Stimulated activated CD4-positive, alpha-beta T cell treated with anti-CD3 and anti-CD28 coated beads, TNF-alpha, amount 100 ng/mL, for 4 hours (primary cell): ENCODE measurements around the gene CYSRT1.
"Not testable (repeated sequence)": the region's sequence is repeated elsewhere in the genome, so short reads cannot be mapped to it uniquely, and the experiment has no call there.

ENCODE experiments used
- DNase-seq, 3 experiments: peaks; one replicate each; pipeline ENCODE4 v3.0.0-alpha.2; 2020; ENCODE audit warnings: low read depth in 3 of 3

CYSRT1 gene

GRCh38 chr9:137236936-137237421 lies 12.0 kb downstream of the CYSRT1 start:
- no peak for DNase-seq

- no peak for DNase-seq
Measured at GRCh38 chr9:137237759-137238726, 13.1 kb downstream of the CYSRT1 start.

GRCh38 chr9:137239541-137240200 lies 14.7 kb downstream of the CYSRT1 start:
- DNase-seq = not testable (repeated sequence)

GRCh38 chr9:137240318-137240840 lies 15.4 kb downstream of the CYSRT1 start:
- DNase-seq = peak in 2 of 3 experiments; percentile 51 to 66

- peak; percentile 86 to 96 (median 95) for DNase-seq
Measured at GRCh38 chr9:137240841-137241489, 16.0 kb downstream of the CYSRT1 start, which contains the start of gene TUBB4B. Gene TUBB4B (plus strand): TSS chr9:137241287. CDS start chr9:137241361, 74 bp downstream.

GRCh38 chr9:137241490-137242268 lies 16.7 kb downstream of the CYSRT1 start:
- DNase-seq = peak; percentile 57 to 65 (median 60)

- DNase-seq = no peak
Measured at GRCh38 chr9:137242269-137243203, 17.6 kb downstream of the CYSRT1 start.

- not testable (repeated sequence) for DNase-seq
Measured at GRCh38 chr9:137243266-137243625, 18.3 kb downstream of the CYSRT1 start.

GRCh38 chr9:137243626-137244485 lies 18.9 kb downstream of the CYSRT1 start:
- no peak for DNase-seq

- no peak for DNase-seq
Measured at GRCh38 chr9:137244486-137245449, 19.8 kb downstream of the CYSRT1 start.

- no peak for DNase-seq
Measured at GRCh38 chr9:137245450-137246421, 20.8 kb downstream of the CYSRT1 start.

GRCh38 chr9:137247135-137247915 lies 22.4 kb downstream of the CYSRT1 start:
- no peak for DNase-seq

GRCh38 chr9:137247916-137248175 lies 22.9 kb downstream of the CYSRT1 start:
- no peak for DNase-seq

GRCh38 chr9:137250329-137251193 lies 25.6 kb downstream of the CYSRT1 start:
- no peak for DNase-seq

- no peak for DNase-seq
Measured at GRCh38 chr9:137251194-137251461, 26.2 kb downstream of the CYSRT1 start, which contains the start of gene STPG3. Gene STPG3 (plus strand): TSS chr9:137251286. CDS start chr9:137251287, 1 bp downstream.
